ENCODE results near the gene HAVCR2.

DNA sequence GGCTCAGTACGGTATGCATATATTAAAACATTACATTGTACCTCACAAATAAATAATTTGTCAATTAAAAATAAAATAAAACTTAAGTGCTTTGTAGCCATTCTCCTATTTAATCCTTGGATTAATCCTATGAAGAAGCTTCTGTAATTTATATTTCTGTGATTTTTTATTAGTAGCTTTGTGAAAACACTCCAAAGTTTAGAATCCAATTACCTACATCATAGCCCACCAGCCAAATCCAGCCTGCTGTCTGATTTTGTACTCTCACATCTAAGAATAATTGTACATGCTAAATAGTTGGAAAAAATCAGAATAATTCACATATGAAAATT, 23.4 kb upstream of the HAVCR2 start:
- TF ChIP-seq, protein P1, sequence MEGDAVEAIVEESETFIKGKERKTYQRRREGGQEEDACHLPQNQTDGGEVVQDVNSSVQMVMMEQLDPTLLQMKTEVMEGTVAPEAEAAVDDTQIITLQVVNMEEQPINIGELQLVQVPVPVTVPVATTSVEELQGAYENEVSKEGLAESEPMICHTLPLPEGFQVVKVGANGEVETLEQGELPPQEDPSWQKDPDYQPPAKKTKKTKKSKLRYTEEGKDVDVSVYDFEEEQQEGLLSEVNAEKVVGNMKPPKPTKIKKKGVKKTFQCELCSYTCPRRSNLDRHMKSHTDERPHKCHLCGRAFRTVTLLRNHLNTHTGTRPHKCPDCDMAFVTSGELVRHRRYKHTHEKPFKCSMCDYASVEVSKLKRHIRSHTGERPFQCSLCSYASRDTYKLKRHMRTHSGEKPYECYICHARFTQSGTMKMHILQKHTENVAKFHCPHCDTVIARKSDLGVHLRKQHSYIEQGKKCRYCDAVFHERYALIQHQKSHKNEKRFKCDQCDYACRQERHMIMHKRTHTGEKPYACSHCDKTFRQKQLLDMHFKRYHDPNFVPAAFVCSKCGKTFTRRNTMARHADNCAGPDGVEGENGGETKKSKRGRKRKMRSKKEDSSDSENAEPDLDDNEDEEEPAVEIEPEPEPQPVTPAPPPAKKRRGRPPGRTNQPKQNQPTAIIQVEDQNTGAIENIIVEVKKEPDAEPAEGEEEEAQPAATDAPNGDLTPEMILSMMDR (IDR thresholded peaks at IDR 0.05; ENCODE audit: low read depth, low read length, poor library complexity, severe bottlenecking) = no peak
- TF ChIP-seq EZH2phosphoT487 (IDR thresholded peaks at IDR 0.05; ENCODE audit: borderline replicate concordance, low read length) = no peak

Measured in DOHH2 (cell line).